Neural cell (in vitro differentiated cells): ENCODE results near the gene CA9. TPM values are rescaled to one million over a fixed set of nuclear protein-coding genes. Genes with fewer than 3 reads are reported as not detected.

Experiments used
- H2AFZ ChIP-seq: fragments of 200-600, 300-800 bp; sonication (generic), shearing (Covaris generic); 2 replicates; pipeline ENCODE4 v1.6.0; 2014; ENCODE audit warnings: low read depth, mild to moderate bottlenecking, antibody characterized with exemption, low read length, moderate library complexity
- H3F3A ChIP-seq: fragments of 200-600 bp; shearing (Covaris generic); 2 replicates; pipeline ENCODE4 v1.6.1; 2016; ENCODE audit warnings: mild to moderate bottlenecking, moderate library complexity, mixed read lengths, antibody characterized with exemption, low read length; ENCODE audit not compliant: insufficient read depth, poor library complexity, severe bottlenecking
- H3K27ac ChIP-seq: fragments of 200-600, 300-800 bp; sonication (generic), shearing (Covaris generic); 2 replicates; pipeline ENCODE4 v1.5.1; 2014; ENCODE audit warnings: mild to moderate bottlenecking, low read length, moderate library complexity
- H3K27me3 ChIP-seq: fragments of 300-800, 200-600 bp; sonication (generic), shearing (Covaris generic); 2 replicates; pipeline ENCODE4 v1.6.0; 2014; ENCODE audit warnings: mild to moderate bottlenecking, low read depth, low read length, moderate library complexity; ENCODE audit not compliant: insufficient read depth
- H3K36me3 ChIP-seq: fragments of 300-800, 200-600 bp; sonication (generic), shearing (Covaris generic); 2 replicates; pipeline ENCODE4 v1.5.1; 2014; ENCODE audit warnings: mild to moderate bottlenecking, antibody characterized with exemption, low read length, moderate library complexity; ENCODE audit not compliant: insufficient read depth
- H3K4me2 ChIP-seq: fragments of 300-800, 200-600 bp; sonication (generic), shearing (Covaris generic); 2 replicates; pipeline ENCODE4 v1.6.0; 2014; ENCODE audit warnings: mild to moderate bottlenecking, low read length
- H3K4me3 ChIP-seq: fragments of 300-800, 200-600 bp; sonication (generic), shearing (Covaris generic); 2 replicates; pipeline ENCODE4 v1.5.1; 2014; ENCODE audit warnings: mild to moderate bottlenecking, low read length, moderate library complexity
- H3K79me2 ChIP-seq: fragments of 200-600 bp; shearing (Covaris generic); replicated peaks from 2 replicates; pipeline ENCODE4 v1.6.0; 2014; ENCODE audit warnings: mild to moderate bottlenecking, low read length, moderate library complexity; ENCODE audit not compliant: insufficient read depth
- H3K9ac ChIP-seq: fragments of 300-800, 200-600 bp; sonication (generic), shearing (Covaris generic); 2 replicates; pipeline ENCODE4 v1.6.1; 2016; ENCODE audit warnings: mild to moderate bottlenecking, low read length, mixed read lengths
- H3K9me2 ChIP-seq: fragments of 200-600 bp; shearing (Covaris generic); 2 replicates; pipeline ENCODE4 v1.6.1; 2016; ENCODE audit warnings: mild to moderate bottlenecking, low read length, mixed read lengths; ENCODE audit not compliant: insufficient read depth
- H3K9me3 ChIP-seq: fragments of 200-600, 300-800 bp; sonication (generic), shearing (Covaris generic); 2 replicates; pipeline ENCODE4 v1.6.1; 2016; ENCODE audit warnings: mild to moderate bottlenecking, mixed run types, low read length, moderate library complexity, mixed read lengths
- H4K20me1 ChIP-seq: fragments of 200-600 bp; shearing (Covaris generic); 2 replicates; pipeline ENCODE4 v1.6.1; 2016; ENCODE audit warnings: mild to moderate bottlenecking, mixed run types; ENCODE audit not compliant: insufficient read depth
- CTCF ChIP-seq: fragments of 450-650 bp; IDR thresholded peaks from 2 replicates; pipeline ENCODE4 v1.5.1; 2014; ENCODE audit warnings: antibody characterized with exemption, mild to moderate bottlenecking, moderate library complexity; ENCODE audit not compliant: poor library complexity, severe bottlenecking
- EP300 ChIP-seq: fragments of 450-650 bp; conservative IDR thresholded peaks from 2 replicates; pipeline ENCODE4 v1.6.1; 2014; ENCODE audit warnings: antibody characterized with exemption, mild to moderate bottlenecking, moderate library complexity; ENCODE audit not compliant: poor library complexity, severe bottlenecking
- EZH2 ChIP-seq: fragments of 200-600, 300-800 bp; shearing (Covaris generic), sonication (generic); IDR thresholded peaks from 2 replicates; pipeline ENCODE4 v1.6.1; 2014; ENCODE audit warnings: antibody characterized with exemption, low read length, borderline replicate concordance, mild to moderate bottlenecking; ENCODE audit not compliant: insufficient read depth, poor library complexity, severe bottlenecking
- MXI1 ChIP-seq: fragments of 450-650 bp; conservative IDR thresholded peaks from 2 replicates; pipeline ENCODE4 v1.6.1; 2014; ENCODE audit warnings: antibody characterized with exemption, mild to moderate bottlenecking; ENCODE audit not compliant: poor library complexity, severe bottlenecking
- POLR2AphosphoS5 ChIP-seq: IDR thresholded peaks from 2 replicates; pipeline ENCODE4 v1.6.1; 2012
- RAD21 ChIP-seq: fragments of 450-650 bp; conservative IDR thresholded peaks from 2 replicates; pipeline ENCODE4 v1.6.1; 2014; ENCODE audit warnings: antibody characterized with exemption, mild to moderate bottlenecking, moderate library complexity
- REST ChIP-seq: IDR thresholded peaks from 2 replicates; pipeline ENCODE4 v1.6.1; 2012; ENCODE audit warnings: borderline replicate concordance
- SMC3 ChIP-seq: fragments of 450-650 bp; conservative IDR thresholded peaks from 2 replicates; pipeline ENCODE4 v1.6.1; 2014; ENCODE audit warnings: antibody characterized with exemption, mild to moderate bottlenecking, moderate library complexity; ENCODE audit not compliant: poor library complexity
- TAF1 ChIP-seq: IDR thresholded peaks from 2 replicates; pipeline ENCODE4 v1.6.1; 2012; ENCODE audit warnings: low read depth
- polyA plus RNA-seq: library from polyadenylated mRNA; depleted of rRNA; stranded (reverse); fragments of >200 nt; gene quantifications from 2 replicates; pipeline ENCODE4 v1.2.3, GENCODE V29; 2014

The CA9 gene
- polyA plus RNA-seq, 1 donor from 2014 or later: not detected

- Histone ChIP-seq H3K27me3 (no peaks in the 10 kb centered on the region), H3K79me2 (peaks cover 6% of the 10 kb centered on the region), H3F3A (no peaks in the 10 kb centered on the region), H2AFZ (peak within 1 kb of the TSS; percentile 88), H3K27ac (peak within 1 kb of the TSS; percentile 97), H3K9me2 (no peaks in the 10 kb centered on the region), H4K20me1 (no peaks in the 10 kb centered on the region), H3K9ac (peak within 1 kb of the TSS; percentile 97), H3K9me3 (no peaks in the 10 kb centered on the region), H3K4me3 (peak within 1 kb of the TSS; percentile 80), H3K4me2 (peak within 1 kb of the TSS; percentile 78), H3K36me3 (peaks cover 8% of the 10 kb centered on the region)
- TF ChIP-seq EZH2: no peak
- TF ChIP-seq EP300: peak; percentile 61
- no peak for TF ChIP-seq TAF1
- TF ChIP-seq MXI1: peak; percentile 96
- TF ChIP-seq POLR2AphosphoS5: peak; percentile 76
- TF ChIP-seq SMC3: peak; percentile 49
- TF ChIP-seq RAD21: peak; percentile 41
- TF ChIP-seq CTCF: peak; percentile 65
- peak; percentile 48 for TF ChIP-seq REST
These were observed 16.1 kb upstream of the CA9 start, which contains the start of gene RMRP for GRCh38 chr9:35657546-35658136. TSS of gene RMRP (minus strand) at chr9:35658019.

- Histone ChIP-seq H3K9ac (peak within 1 kb of the TSS; percentile 97), H3K4me2 (peak within 1 kb of the TSS; percentile 78), H3K27ac (peak within 1 kb of the TSS; percentile 97), H3K79me2 (peaks cover 6% of the 10 kb centered on the region), H3K4me3 (peak within 1 kb of the TSS; percentile 80), H3K9me2 (no peaks in the 10 kb centered on the region), H4K20me1 (no peaks in the 10 kb centered on the region), H3K9me3 (no peaks in the 10 kb centered on the region), H3K36me3 (peaks cover 8% of the 10 kb centered on the region), H2AFZ (peak within 1 kb of the TSS; percentile 88), H3F3A (no peaks in the 10 kb centered on the region), H3K27me3 (no peaks in the 10 kb centered on the region)
- TF ChIP-seq TAF1: peak; percentile 34
- no peak for TF ChIP-seq EZH2
- peak; percentile 75 for TF ChIP-seq RAD21
- no peak for TF ChIP-seq MXI1
- peak; percentile 96 for TF ChIP-seq CTCF
- TF ChIP-seq SMC3: peak; percentile 72
- peak; percentile 66 for TF ChIP-seq REST
- TF ChIP-seq EP300: peak; percentile 54
- TF ChIP-seq POLR2AphosphoS5: peak; percentile 83
These were observed 15.4 kb upstream of the CA9 start, which contains the start of gene CCDC107 for GRCh38 chr9:35658137-35658967. TSS of gene CCDC107 (plus strand) at chr9:35658292. CDS start at chr9:35658380, 88 bp downstream.
